ENCODE measurements around the gene ATMIN. TPM values are rescaled to one million over a fixed set of nuclear protein-coding genes. Genes with fewer than 3 reads are reported as not detected.

ATMIN gene
- total RNA-seq, 1 experiment from 2014 or later: 46.7 TPM

- no peak for TF ChIP-seq MAX (IDR thresholded peaks at IDR 0.05)
- TF ChIP-seq POLR2AphosphoS5 (IDR thresholded peaks at IDR 0.05; ENCODE audit: low read depth, low read length): no peak
- no peak for TF ChIP-seq FOSL1 (IDR thresholded peaks at IDR 0.05; ENCODE audit: low read depth)
- no peak for TF ChIP-seq RAD21 (IDR thresholded peaks at IDR 0.05; ENCODE audit: low read depth)
- TF ChIP-seq ZFX (IDR thresholded peaks at IDR 0.05): no peak
- no peak for TF ChIP-seq CEBPB (IDR thresholded peaks at IDR 0.05; ENCODE audit: low read depth)
- no peak for TF ChIP-seq SP1 (IDR thresholded peaks at IDR 0.05; ENCODE audit: low read depth)
- TF ChIP-seq ELF1 (IDR thresholded peaks at IDR 0.05; ENCODE audit: borderline replicate concordance, low read depth): no peak
- TF ChIP-seq EZH2 (IDR thresholded peaks at IDR 0.05): no peak
- TF ChIP-seq CBX3 (IDR thresholded peaks at IDR 0.05; ENCODE audit: low read depth): no peak
- no peak for TF ChIP-seq ATF3 (IDR thresholded peaks at IDR 0.05)
- TF ChIP-seq TCF7L2 (IDR thresholded peaks at IDR 0.05; ENCODE audit: borderline replicate concordance, extremely low read depth, insufficient read depth, insufficient read length): no peak
- TF ChIP-seq SIN3A (IDR thresholded peaks at IDR 0.05; ENCODE audit: low read depth): no peak
- TF ChIP-seq EZH2phosphoT487 (IDR thresholded peaks at IDR 0.05; ENCODE audit: borderline replicate concordance): no peak
- TF ChIP-seq ZNF274 (IDR thresholded peaks at IDR 0.05; ENCODE audit: low read depth, low read length): no peak
- no peak for TF ChIP-seq JUND (IDR thresholded peaks at IDR 0.05)
- TF ChIP-seq ZBTB33 (IDR thresholded peaks at IDR 0.05; ENCODE audit: extremely low read depth, insufficient replicate concordance, low read length): no peak
- Histone ChIP-seq H3K36me3 (ENCODE audit: control insufficient read depth in 1 of 2, insufficient read depth in 2 of 2, low read length in 2 of 2) (peaks cover 0 to 6% of the 10 kb centered on the region in 2 experiments; a peak in 2 of 4 replicates), H4K20me1 (ENCODE audit: insufficient read depth) (peaks cover 4% of the 10 kb centered on the region; the same call in 1 of the 2 replicates), H3K27ac (ENCODE audit: low read depth, low read length) (no peak overlapping the region), H3K27me3 (ENCODE audit: insufficient read depth, low read length) (no peaks in the 10 kb centered on the region), H3K4me3 (replicated peaks in 1 of 2; ENCODE audit: low read depth in 1 of 2, low read length in 2 of 2) (no peak overlapping the region), H3K9me2 (ENCODE audit: insufficient read depth) (0 out of 2 replicates have a peak, but pooled peaks cover 3% of the 10 kb centered on the region), H3K9me3 (ENCODE audit: control insufficient read depth in 1 of 2, insufficient read depth in 1 of 2, low read depth in 1 of 2, low read length in 2 of 2) (no peaks in the 10 kb centered on the region), H3K4me2 (ENCODE audit: low read length) (no peak overlapping the region), H3K79me2 (ENCODE audit: insufficient read depth, low read length) (peaks cover 98% of the 10 kb centered on the region), H3K9ac (ENCODE audit: low read length) (no peak overlapping the region), H2AFZ (ENCODE audit: low read depth, low read length, poor library complexity, severe bottlenecking) (no peak overlapping the region), H3K4me1 (ENCODE audit: control insufficient read depth in 1 of 2, insufficient read depth in 2 of 2, low read length in 2 of 2) (peaks cover 16 to 36% of the 10 kb centered on the region in 2 experiments)
- CTCF ChIA-PET: interaction anchor here (2.5 kb wide), 1 partner anchor 10 kb away, joined by 13 read pairs; no protein-coding TSS in a partner anchor
- RAD21 ChIA-PET (ENCODE audit: low non-redundant PET in 1 of 2, low total read pairs in 2 of 2, uncharacterized antibody in 2 of 2, unreplicated experiment in 2 of 2): no interaction called here
- intact Hi-C loops (cut with micrococcal nuclease): no loop called here
- POLR2A ChIA-PET: no interaction called here
- ATAC-seq: peak; percentile 63
- no TSS peak for BruUV-seq (replicated peaks)
- no peak for DNase-seq (ENCODE audit: low read depth, low spot score)
These were observed 41.2 kb upstream of the ATMIN start for GRCh38 chr16:80994451-80994850.

Data from HCT116 (cell line).